Activated gamma-delta T cell treated with anti-CD3 and anti-CD28 coated beads, Interleukin-2, amount 50 U/mL, for 16 hours (primary cell): ENCODE measurements around the gene JAG1.
"Not testable (repeated sequence)": the region's sequence is repeated elsewhere in the genome, so short reads cannot be mapped to it uniquely, and the experiment has no call there.

Experiments
- DNase-seq: peaks from one replicate; pipeline ENCODE4 v3.0.0-alpha.2; 2020; ENCODE audit warnings: low read depth

Gene JAG1

DNA sequence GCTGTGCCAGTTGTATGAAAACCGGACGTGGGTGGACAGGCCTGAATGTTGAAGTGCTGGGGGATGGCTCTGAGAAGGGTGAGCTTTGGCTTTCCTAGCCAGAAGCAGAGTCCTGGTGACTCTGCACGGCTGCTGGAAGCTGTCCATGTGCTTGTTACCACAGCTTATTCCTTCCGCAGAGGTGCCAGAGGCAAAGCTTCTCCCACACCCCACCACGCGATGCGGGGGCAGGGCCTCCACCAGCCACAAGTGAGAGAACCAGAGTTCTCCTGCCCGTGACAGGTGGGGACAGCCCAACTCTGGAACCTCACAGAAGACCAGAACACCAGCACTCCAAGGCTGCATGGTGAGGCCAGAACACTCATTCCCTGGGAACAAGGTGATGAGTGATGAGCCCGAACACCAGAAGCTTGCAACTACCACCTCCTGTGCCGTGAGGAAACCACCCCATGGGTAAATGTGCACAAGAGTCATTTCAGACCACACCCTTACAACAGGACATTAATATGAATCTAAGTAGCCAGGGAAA, 36.7 kb downstream of the JAG1 start:
- DNase-seq = no peak

- DNase-seq = no peak
These were observed 37.4 kb downstream of the JAG1 start for GRCh38 chr20:10636326-10636818.

- DNase-seq = no peak
These were observed 38.2 kb downstream of the JAG1 start for GRCh38 chr20:10635476-10636208.

- DNase-seq = no peak
These were observed 39.0 kb downstream of the JAG1 start for GRCh38 chr20:10634683-10635411.

DNA sequence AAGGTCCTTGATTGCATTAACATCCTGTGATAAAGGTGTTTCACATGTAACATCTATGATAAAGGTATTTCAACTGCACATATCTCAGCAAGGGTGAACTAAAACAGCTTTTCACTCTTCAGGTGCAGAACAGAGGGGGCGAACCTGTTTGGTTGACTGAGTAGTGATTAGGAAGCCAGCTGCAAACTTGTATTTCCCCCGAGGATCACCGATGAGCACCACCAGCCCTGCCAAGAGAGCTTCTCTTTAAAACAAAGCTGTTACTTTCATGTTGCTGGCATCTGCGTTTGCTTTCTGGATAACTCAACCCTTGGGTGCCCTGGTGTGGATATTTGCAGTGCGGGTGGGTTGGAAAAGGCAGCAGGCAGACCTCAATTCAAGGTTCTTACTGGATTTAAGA, 39.6 kb downstream of the JAG1 start:
- no peak for DNase-seq

GRCh38 chr20:10633718-10634117, 40.1 kb downstream of the JAG1 start:
- no peak for DNase-seq

GRCh38 chr20:10632721-10633509, 40.9 kb downstream of the JAG1 start:
- DNase-seq = no peak

GRCh38 chr20:10631126-10631525, 42.7 kb downstream of the JAG1 start:
- DNase-seq = no peak

DNA sequence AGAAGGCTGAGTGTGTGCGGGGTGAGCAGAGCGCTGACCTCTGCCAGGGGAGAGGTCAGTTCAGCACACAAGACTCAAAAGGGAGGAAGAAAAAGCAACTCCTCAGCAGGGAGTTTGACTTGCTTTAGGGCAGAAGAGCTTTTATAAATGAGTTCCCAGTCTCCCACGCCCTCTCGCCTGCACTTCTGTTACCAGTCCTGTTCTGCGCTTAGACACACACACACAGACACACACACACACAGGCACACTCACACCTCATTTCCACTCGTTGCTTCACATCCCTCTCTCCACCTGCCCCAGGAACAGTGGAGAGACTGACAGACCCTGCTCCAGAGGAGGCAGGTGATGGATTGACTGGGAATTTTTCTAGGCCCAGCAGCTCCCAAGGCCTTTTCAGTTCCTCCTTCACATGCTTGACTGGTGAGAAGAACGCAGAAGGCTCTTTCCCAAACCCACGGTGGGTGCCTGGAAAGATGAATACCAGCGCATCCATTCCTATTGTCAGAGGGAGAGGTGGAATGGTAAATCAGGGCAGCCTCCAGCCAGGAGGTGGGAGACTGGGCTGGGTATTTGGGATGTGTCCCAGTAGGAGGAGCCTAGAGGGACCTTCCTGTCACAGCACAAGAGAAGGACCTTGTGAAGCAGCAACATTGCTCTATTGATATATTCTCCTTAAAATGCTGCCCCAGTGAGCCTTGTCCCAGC, 43.7 kb downstream of the JAG1 start:
- DNase-seq = no peak

GRCh38 chr20:10626896-10627295, 46.9 kb downstream of the JAG1 start:
- DNase-seq = no peak

- no peak for DNase-seq
These were observed 48.2 kb downstream of the JAG1 start for GRCh38 chr20:10625641-10626040.

GRCh38 chr20:10622657-10623418, 51.0 kb downstream of the JAG1 start:
- DNase-seq = no peak

GRCh38 chr20:10621149-10621548, 52.6 kb downstream of the JAG1 start:
- no peak for DNase-seq

- no peak for DNase-seq
These were observed 54.4 kb downstream of the JAG1 start for GRCh38 chr20:10619427-10619826.

DNA sequence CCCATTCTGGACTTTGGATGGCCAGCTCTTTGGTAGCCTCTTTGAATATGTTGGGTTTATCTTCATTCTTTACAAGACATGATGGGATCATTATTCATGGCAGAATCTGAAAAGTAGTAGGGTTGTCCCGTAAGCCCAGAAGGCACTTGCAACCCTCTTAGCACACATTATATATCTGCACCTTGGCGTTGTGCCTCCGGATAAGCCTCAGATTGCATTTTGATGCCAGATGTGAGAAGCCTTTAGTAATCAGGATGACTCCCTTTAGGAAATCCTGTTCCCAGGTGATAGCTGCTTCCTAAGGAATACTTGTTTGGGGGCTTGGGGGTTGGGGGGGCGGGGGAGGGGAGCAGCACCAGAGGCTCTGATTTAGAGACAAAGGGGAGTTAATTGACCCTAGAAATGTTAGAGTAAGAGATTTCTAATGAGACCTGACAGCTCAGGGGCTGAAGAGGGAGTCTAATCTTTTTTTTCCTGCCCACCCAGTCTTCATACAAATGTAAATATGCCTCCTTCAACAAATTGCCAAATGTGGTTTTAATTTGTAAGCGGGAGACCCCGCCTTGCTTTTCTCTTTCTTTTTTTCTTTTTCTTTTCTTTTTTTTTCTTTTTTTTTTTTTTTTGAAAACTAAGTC, 55.1 kb downstream of the JAG1 start:
- no peak for DNase-seq

DNA sequence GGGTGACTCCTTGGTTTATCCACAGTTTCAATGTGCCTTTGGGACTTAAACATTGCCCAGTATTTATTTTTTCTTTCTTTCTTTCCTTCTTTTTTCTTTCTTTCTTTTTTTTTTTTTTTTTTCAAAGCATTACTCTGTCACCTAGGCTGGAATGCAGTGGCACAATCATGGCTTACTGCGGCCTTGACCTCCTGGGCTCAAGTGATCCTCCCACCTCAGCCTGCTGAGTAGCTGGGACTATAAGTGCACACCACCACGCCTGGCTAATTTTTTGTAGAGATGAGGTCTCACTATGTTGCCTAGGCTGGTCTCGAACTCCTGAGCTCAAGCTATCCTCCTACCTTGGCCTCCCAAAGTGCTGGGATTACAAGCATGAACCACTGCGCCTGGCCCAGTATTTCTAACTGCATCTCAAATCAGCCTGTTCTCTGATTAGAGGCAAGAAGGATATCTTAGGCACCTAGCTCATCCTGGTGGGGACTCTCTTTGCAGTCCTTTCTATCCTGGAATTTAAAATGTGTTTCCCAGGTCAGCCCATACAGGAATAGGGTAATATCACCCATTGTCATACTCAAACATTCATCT, 56.2 kb downstream of the JAG1 start:
- not testable (repeated sequence) for DNase-seq

- DNase-seq = no peak
These were observed 57.6 kb downstream of the JAG1 start for GRCh38 chr20:10616212-10616611.

DNA sequence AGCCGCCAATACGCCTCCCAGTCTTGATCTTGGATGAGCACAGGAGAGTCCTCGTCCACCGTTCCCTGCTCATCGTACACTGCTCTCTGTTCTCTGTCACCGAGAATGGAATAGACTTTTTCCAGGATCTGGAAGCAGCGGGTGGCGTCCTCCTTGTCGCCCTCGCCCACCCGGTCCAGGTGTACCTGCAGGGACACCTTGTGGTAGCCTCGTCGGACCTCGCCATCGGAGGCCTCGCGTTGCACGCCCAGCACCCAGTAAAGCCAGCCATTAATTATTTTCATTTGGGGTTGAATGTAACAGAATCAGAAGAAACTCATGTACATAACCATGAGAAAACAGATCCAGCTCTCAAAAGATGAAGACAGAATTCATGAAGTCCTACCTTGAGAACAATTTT, 59.9 kb downstream of the JAG1 start:
- no peak for DNase-seq

DNA sequence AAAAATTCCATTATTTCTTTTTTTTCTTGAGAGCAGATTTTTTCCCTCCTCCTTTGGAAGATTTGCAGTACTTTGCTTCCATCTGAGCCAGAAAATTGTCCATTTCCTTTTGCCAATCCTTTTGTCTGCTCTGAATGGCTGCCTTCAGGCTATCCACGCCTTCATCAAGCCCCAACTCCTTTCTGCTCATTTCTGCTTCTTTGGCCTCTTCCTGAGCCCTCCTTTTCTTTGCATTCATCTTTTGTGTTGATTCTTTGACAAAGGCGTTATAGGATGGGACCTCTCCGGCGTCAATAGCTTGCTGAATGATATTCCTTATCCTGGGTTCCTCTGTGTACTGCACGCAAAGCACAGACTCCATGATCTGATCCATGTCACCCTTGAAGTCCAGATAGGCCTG, 60.4 kb downstream of the JAG1 start:
- not testable (repeated sequence) for DNase-seq

DNA sequence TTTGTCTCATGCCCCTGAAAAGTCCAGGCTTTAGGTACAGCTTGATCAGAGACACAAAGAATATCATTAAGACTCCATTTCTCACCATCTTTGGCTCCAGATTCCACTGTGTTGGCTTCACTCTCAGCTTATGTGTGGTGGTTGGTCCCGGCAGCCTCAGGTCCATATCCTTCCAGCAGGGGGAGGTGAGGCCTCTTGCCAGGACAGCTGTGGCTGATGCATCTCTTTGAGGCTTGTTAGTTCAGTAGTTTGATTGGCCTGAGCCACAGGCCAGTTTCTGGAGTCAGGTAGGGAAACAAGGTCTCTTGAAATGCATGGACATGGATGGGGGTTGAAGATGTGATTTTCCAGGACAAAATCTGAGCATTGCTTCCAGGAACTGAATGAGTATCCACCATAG, 62.4 kb downstream of the JAG1 start:
- no peak for DNase-seq
